HG03469 (cell line): ENCODE results near the gene RNU4-1.
"Not testable (repeated sequence)": the region's sequence is repeated elsewhere in the genome, so short reads cannot be mapped to it uniquely, and the experiment has no call there.

Experiments used
- ATAC-seq: cut with Tn5 transposase; IDR thresholded peaks from one replicate; pipeline ENCODE4 v1.9.1; 2021; ENCODE audit warnings: mild to moderate bottlenecking, moderate library complexity, moderate number of reproducible peaks; ENCODE audit not compliant: unreplicated experiment

RNU4-1 gene

GRCh38 chr12:120259418-120260202, 33.4 kb downstream of the RNU4-1 start:
- no peak for ATAC-seq

DNA sequence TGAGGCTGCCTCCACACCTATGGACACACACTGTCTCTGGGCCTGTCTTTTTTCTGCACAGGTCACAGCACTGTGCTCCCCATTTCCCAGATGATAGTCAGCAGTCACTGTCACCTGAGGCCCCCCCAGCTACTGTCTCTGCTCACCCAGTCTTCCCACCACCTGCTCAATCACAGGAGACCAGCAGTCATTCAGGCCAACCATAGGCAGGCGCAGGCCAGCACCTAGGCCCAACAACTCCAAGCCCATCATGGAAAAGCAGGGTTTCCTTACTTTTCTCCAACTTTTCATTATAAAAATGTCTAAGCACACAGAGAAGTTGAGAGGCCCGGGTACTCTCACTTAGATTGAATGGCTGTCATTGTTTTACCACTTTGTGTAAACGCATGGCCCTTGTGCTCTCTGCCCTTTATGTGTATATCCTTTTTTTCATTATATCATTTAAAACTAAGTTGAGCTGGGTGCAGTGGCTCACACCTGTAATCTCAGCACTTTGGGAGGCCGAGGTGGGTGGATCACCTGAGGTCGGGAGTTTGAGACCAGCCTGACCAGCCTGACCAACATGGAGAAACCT, 34.6 kb downstream of the RNU4-1 start:
- ATAC-seq: no peak

DNA sequence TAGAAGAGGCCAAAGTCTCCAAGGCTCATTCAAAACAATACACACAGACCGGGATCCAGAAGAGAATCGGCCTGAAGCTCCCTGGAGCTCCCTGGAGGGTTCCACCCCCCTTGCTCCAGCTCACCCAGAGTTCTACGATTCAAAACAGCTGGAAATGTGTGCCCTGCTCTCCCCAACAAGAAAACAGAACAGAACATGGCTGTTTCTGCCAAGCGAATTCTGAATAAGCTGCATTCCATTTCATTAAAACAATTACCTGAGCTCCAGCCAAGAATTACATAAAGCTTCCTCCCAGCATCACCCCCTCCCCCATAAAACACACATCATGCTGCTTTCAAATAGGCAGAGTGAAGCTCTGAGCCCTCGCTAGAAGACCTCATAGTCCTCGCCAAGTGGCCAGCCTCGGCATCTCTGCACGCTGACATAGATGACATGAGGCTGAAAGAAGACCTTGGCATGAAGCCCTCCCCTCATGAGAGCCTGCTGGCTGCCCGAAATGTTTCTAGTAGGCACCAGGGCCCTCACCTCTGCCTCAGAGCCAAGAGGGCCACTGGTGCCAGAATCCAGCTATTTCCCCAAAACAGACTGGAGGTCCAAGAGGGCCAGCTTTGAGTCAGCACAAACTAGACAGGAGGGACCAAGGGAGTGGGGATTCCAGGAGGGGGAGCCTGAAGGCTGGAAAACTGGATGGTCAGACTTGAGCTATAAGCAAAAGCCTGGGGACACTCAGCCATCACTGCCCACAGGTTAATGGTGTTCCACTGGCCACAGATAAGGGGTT, 35.8 kb downstream of the RNU4-1 start:
- no peak for ATAC-seq

GRCh38 chr12:120254809-120255208, 38.2 kb downstream of the RNU4-1 start:
- ATAC-seq: no peak

GRCh38 chr12:120253313-120253712, 39.7 kb downstream of the RNU4-1 start:
- ATAC-seq: not testable (repeated sequence)

- ATAC-seq: no peak
Measured at GRCh38 chr12:120252071-120252906, 40.7 kb downstream of the RNU4-1 start.

GRCh38 chr12:120251364-120252070, 41.5 kb downstream of the RNU4-1 start:
- not testable (repeated sequence) for ATAC-seq

- ATAC-seq: no peak
Measured at GRCh38 chr12:120249875-120250795, 42.9 kb downstream of the RNU4-1 start.

- no peak for ATAC-seq
Measured at GRCh38 chr12:120249266-120249874, 43.7 kb downstream of the RNU4-1 start.

DNA sequence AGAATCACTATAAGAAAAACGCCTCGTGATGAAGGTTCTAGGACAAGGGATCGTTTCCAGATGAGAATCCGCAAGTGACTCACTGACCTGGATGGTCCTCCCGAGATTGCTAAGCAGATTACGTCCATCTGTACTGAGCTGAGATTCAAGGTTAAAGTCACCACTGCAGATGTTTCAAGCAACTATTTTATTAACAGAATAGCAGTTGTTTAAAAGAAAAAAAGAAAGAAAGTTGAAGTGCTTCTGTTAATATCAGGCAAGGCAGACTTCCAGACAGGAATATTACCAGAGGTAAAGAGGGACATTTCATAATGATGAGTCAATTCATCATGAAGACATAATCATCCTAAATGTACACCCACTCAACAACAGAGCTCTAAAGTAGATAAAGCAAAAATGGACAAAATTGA, 45.4 kb downstream of the RNU4-1 start:
- no peak for ATAC-seq

GRCh38 chr12:120247183-120247582, 45.9 kb downstream of the RNU4-1 start:
- ATAC-seq: no peak

DNA sequence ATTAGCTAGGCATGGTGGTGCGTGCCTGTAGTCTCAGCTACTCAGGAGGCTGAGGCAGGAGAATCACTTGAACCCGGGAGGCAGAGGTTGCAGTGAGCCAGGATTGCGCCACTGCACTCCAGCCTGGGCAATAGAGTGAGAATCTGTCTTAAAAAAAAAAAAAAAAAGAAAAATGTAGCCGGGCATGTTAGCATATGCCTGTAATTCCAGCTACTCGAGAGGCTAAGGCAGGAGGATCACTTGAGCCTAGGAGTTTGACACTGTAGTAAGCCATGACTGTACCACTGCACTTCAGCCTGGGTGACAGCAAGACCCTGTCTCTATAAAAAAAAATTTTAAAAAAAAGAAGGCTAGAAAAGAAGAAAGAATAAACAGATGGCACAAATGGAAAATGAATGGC, 46.3 kb downstream of the RNU4-1 start:
- ATAC-seq: not testable (repeated sequence)
